Measurements from ENCODE around the gene KIF1A. TPM values are rescaled to one million over a fixed set of nuclear protein-coding genes. Genes with fewer than 3 reads are reported as not detected.
"Not testable (repeated sequence)": the region's sequence is repeated elsewhere in the genome, so short reads cannot be mapped to it uniquely, and the experiment has no call there.

Gene KIF1A
- polyA plus RNA-seq, 12 donors, result 2.4 to 17.5 (median 4.2) TPM; not detected in 1

DNA sequence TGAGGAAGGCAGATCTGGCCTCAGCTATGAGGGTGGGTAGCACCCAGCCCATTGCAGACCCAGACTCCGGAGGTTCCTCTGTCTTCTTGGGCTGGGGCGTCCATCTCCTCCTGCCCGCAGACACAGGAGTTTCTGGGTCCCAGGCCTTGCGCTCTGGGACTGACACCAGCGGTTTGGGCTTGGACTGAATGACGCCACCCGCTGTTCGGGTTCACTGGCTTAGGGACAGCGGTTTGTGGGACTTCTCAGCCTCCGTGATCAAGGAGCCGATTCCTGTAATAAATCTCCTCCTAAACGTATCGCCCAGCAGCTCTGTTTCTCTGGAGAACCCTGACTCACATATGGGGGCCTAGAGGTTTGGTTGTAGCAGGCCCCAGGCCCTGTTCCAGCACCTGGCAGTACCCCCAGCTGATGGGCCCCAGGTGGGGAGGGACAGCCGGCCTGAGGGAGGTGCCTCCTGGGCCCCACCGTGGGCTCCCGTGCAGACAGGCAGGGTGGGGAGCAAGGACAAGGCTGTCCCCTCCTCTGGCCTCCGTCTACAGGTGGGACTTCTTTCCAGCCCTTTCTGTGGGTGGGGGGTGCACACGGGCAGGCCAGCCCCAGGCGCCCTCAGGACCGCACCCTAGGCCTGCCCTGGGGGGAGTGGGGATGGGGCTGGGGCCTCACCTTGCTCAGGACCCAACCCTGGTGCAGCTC, 132.8 kb downstream of the KIF1A start:
- no peak for DNase-seq

DNA sequence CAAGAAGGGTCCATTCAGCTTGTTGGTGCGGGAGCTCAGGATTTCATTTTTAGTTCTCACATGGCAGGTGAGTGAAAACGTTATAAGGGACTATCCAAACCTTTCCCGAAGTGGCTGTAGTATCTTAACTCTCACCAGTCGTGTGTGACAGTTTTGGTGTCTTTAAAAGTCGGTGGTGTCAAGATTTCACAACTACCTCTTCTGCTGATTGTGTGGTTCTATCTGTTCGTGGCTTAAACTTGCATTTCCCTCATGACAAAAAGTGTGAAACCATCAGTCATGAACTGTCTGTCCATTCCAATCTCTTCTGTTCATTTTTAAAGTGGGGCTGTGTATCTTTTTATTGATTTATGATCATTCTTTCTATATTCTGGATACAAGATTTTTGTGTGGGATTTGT, 133.6 kb downstream of the KIF1A start:
- DNase-seq, result no peak

DNA sequence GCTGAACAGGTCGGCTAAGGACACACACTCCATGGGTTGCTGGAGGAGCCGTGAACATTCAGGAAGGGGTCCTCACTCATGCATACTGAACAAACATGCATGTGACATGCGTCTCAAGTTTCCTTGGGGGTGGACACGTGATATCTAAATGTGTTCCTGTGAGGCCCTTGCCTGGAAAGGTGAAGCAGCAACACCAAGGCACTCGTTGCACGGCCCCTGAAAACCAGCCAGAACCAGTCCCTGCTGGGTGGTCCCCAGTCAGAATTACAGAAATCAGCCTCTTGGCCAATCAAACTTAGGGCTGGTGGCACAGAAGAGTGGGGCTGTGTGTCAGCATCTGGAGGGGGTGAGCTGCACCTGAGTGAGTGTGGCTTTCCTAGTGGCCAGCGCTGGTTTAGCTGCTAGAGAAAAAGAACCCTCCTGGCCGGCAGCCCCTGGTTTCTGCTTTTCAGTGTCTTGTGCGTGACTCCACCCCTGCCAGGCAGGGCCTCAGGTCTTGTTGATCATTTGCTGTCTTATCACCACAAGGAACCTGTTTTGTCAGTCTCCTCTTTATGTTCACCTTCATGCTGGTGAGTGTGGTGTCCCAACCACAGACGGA, 134.1 kb downstream of the KIF1A start:
- no peak for DNase-seq

- not testable (repeated sequence) for DNase-seq
Measured at GRCh38 chr2:240683980-240684728, 135.9 kb downstream of the KIF1A start.

- not testable (repeated sequence) for DNase-seq
Measured at GRCh38 chr2:240683329-240683979, 136.6 kb downstream of the KIF1A start.

- not testable (repeated sequence) for DNase-seq
Measured at GRCh38 chr2:240682431-240683224, 137.4 kb downstream of the KIF1A start, which contains the start of gene AQP12B. Gene AQP12B (minus strand): TSS chr2:240682885. CDS start chr2:240682837, 48 bp downstream.

- not testable (repeated sequence) for DNase-seq
Measured at GRCh38 chr2:240680185-240680584, 139.8 kb downstream of the KIF1A start.

- DNase-seq, result not testable (repeated sequence)
Measured at GRCh38 chr2:240678909-240679308, 141.1 kb downstream of the KIF1A start.

DNA sequence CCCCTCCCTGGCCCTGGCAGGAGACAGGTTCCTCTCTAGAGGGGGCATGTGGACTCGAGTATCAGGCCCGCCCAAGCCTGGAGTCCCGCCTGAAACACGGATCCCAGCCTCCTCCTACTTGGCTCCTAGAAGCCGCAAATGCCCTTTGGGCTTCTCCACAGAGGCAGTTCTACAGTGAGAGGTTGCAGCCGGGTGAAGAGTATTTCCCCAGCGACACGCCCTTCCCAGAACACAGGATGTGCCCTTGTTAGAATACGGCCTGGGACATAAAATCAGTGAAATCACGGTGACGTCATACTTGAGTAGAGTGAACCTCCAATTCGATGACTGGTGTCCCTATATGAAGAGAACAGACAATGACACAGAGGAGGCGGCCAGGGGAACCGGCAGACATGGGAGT, 142.0 kb downstream of the KIF1A start:
- not testable (repeated sequence) for DNase-seq

- DNase-seq, result not testable (repeated sequence)
Measured at GRCh38 chr2:240675345-240675744, 144.7 kb downstream of the KIF1A start.

- not testable (repeated sequence) for DNase-seq
Measured at GRCh38 chr2:240674461-240675184, 145.4 kb downstream of the KIF1A start.

DNA sequence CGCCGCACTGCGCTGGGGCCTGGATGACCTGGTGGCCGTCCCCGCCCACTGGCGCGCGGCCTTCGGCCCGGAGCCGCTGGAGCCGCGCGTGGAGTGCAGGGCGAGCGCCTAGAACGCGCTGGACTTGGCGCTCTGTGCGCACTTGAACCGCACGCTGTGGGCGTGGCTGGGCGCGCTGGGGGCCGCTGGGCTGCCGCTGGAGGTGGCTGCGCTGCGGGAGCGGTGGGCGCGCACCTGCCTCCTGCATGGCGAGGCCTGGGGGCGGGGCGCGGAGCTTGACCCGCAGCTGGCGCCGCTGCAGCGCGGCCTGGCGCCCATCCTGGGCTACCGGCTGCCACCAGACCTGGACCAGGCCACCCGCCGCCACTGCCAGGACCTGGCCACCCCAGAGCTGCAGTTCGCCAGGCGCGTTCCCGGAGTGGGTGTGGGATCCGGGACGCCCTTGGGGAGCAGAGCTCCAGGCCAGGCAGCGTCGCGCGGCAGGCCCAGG, 147.3 kb downstream of the KIF1A start:
- DNase-seq, result no peak

GRCh38 chr2:240672076-240672700, 147.8 kb downstream of the KIF1A start:
- no peak for DNase-seq

DNA sequence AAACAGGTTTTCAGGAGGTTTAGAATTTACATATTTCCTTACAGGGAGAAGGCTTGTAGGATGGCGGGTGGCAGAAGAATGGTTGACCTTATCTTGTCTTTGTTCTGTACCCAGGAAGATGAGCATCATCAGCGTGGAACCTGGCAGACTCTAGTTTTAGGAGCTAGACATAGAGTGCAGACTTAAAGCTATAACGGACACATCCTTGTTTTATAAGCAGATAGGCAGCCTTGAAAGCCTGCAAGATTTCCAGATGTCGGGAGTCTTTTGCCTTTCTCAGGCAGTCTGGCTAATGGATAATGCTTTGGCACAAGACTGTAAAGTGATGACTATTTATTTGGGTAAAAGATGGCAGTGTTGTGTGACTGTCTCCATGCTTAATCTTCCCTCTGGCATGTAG, 149.1 kb downstream of the KIF1A start:
- DNase-seq, result no peak

GRCh38 chr2:240670402-240670801, 149.6 kb downstream of the KIF1A start:
- no peak for DNase-seq

- DNase-seq, result no peak
Measured at GRCh38 chr2:240664622-240665021, 155.4 kb downstream of the KIF1A start.

Measured in muscle of arm (tissue), 12 donors.